ENCODE data around the gene YWHAE.

DNA sequence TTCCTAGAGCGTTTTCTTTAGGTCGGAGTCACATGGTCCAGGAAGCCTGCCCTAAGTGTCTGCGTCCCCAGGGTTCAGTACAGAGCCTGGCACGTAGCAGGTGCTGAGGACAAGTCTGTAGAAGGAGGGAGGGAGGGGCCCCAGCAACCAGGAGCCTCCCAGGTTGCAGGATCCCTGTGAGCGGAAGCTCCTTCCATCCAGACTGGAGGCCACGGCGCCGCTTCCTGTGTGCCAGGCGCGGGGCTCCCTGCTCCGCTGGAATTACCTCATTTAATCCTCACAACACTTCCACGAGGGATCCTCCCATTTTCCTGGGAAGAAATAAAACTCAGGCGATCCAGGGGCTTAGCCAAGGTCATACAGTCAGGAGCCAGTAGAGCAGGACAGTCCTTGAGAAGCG, 98.5 kb downstream of the YWHAE start:
- TF ChIP-seq, protein P1, sequence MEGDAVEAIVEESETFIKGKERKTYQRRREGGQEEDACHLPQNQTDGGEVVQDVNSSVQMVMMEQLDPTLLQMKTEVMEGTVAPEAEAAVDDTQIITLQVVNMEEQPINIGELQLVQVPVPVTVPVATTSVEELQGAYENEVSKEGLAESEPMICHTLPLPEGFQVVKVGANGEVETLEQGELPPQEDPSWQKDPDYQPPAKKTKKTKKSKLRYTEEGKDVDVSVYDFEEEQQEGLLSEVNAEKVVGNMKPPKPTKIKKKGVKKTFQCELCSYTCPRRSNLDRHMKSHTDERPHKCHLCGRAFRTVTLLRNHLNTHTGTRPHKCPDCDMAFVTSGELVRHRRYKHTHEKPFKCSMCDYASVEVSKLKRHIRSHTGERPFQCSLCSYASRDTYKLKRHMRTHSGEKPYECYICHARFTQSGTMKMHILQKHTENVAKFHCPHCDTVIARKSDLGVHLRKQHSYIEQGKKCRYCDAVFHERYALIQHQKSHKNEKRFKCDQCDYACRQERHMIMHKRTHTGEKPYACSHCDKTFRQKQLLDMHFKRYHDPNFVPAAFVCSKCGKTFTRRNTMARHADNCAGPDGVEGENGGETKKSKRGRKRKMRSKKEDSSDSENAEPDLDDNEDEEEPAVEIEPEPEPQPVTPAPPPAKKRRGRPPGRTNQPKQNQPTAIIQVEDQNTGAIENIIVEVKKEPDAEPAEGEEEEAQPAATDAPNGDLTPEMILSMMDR (IDR thresholded peaks at IDR 0.05; ENCODE audit: poor library complexity), result no peak
- no peak for TF ChIP-seq EZH2 (IDR thresholded peaks at IDR 0.05; ENCODE audit: borderline replicate concordance)
